H1 (cell line): ENCODE results near the gene OSGEPL1. TPM values are rescaled to one million over a fixed set of nuclear protein-coding genes. Genes with fewer than 3 reads are reported as not detected.

ENCODE experiments used
- CTCF ChIA-PET: fragments of 300-600 bp; sonication (Branson Sonifier 250); formaldehyde crosslinking; loops from one replicate; lab custom pipeline; 2021; ENCODE audit not compliant: partially characterized antibody; lab: Charles Lee
- POLR2A ChIA-PET: fragments of 300-600 bp; sonication (Branson Sonifier 250); formaldehyde crosslinking; loops from one replicate; lab custom pipeline; 2021; ENCODE audit warnings: inconsistent platforms; ENCODE audit not compliant: partially characterized antibody; lab: Charles Lee
- DNase-seq, 2 experiments: peaks; one replicate each; pipeline versions ENCODE4 v3.0.0 to v3.0.0-alpha.2; 2010 to 2022; ENCODE audit warnings: low spot score in 2 of 2, low read depth in 1 of 2, mixed read lengths in 1 of 2
- FAIRE-seq: peaks from 2 replicates; lab custom pipeline; 2011; peaks lifted over from hg19 to GRCh38; lab: Jason Lieb, UNC
- H2AFZ ChIP-seq: 2 replicates; pipeline ENCODE4 v1.8.1; 2012; ENCODE audit warnings: low read length, inconsistent platforms
- H2AK5ac ChIP-seq: 2 replicates; pipeline ENCODE4 v1.6.1; 2013; ENCODE audit warnings: low read depth, low read length
- H2BK120ac ChIP-seq: replicated peaks from 2 replicates; pipeline ENCODE3; 2013; ENCODE audit warnings: low read depth, low read length, inconsistent platforms
- H2BK12ac ChIP-seq: 2 replicates; pipeline ENCODE4 v1.6.1; 2013; ENCODE audit warnings: low read depth, low read length
- H2BK15ac ChIP-seq: 2 replicates; pipeline ENCODE4 v1.6.1; 2013; ENCODE audit warnings: low read length
- H2BK20ac ChIP-seq: 2 replicates; pipeline ENCODE4 v1.6.1; 2013; ENCODE audit warnings: low read length
- H2BK5ac ChIP-seq: 2 replicates; pipeline ENCODE4 v1.6.1; 2013; ENCODE audit warnings: low read depth, low read length
- H3K14ac ChIP-seq: 2 replicates; pipeline ENCODE4 v1.6.1; 2013; ENCODE audit warnings: inconsistent platforms; ENCODE audit not compliant: insufficient read length
- H3K18ac ChIP-seq: 2 replicates; pipeline ENCODE4 v1.6.1; 2013; ENCODE audit warnings: low read length; ENCODE audit errors: extremely low read depth
- H3K23ac ChIP-seq: 2 replicates; pipeline ENCODE4 v1.6.1; 2013; ENCODE audit warnings: inconsistent platforms; ENCODE audit not compliant: insufficient read length
- H3K23me2 ChIP-seq: 2 replicates; pipeline ENCODE4 v1.6.1; 2013; ENCODE audit warnings: low read depth, low read length
- H3K27ac ChIP-seq: 2 replicates; pipeline ENCODE4 v1.6.1; 2011; ENCODE audit warnings: low read depth, low read length, inconsistent platforms
- H3K27me3 ChIP-seq, 4 experiments: replicated peaks in 1 of 4; 1 replicate in 1 of 4; 2 replicates in 3 of 4; pipeline versions ENCODE4 v1.6.1 to v1.8.1; 2011 to 2013; ENCODE audit warnings: low read length in 3 of 4, mild to moderate bottlenecking in 3 of 4, inconsistent platforms in 2 of 4, mixed read lengths in 2 of 4, moderate library complexity in 1 of 4; ENCODE audit not compliant: control insufficient read depth in 3 of 4, insufficient read depth in 3 of 4; ENCODE audit errors: extremely low read depth in 1 of 4
- H3K36me3 ChIP-seq, 4 experiments: 2 replicates each; pipeline versions ENCODE4 v1.6.1 to v1.8.1; 2011 to 2013; ENCODE audit warnings: mild to moderate bottlenecking in 4 of 4, low read length in 3 of 4, moderate library complexity in 2 of 4, control low read depth in 1 of 4, inconsistent platforms in 1 of 4; ENCODE audit not compliant: insufficient read depth in 4 of 4, control insufficient read depth in 2 of 4
- H3K4ac ChIP-seq: replicated peaks from 2 replicates; pipeline ENCODE3; 2013; ENCODE audit warnings: low read length, low read depth, mixed read lengths, inconsistent platforms; ENCODE audit not compliant: insufficient read length
- H3K4me1 ChIP-seq, 4 experiments: replicated peaks in 1 of 4; 1 replicate in 1 of 4; 2 replicates in 3 of 4; pipeline versions ENCODE4 v1.6.1 to v1.8.1; 2011 to 2013; ENCODE audit warnings: low read length in 3 of 4, inconsistent platforms in 2 of 4, mixed read lengths in 1 of 4; ENCODE audit not compliant: insufficient read depth in 4 of 4, control insufficient read depth in 3 of 4
- H3K4me2 ChIP-seq, 2 experiments: 2 replicates each; pipeline versions ENCODE4 v1.6.1 to v1.8.1; 2011 to 2013; ENCODE audit warnings: low read depth in 2 of 2, low read length in 2 of 2, control low read depth in 1 of 2, inconsistent platforms in 1 of 2, mild to moderate bottlenecking in 1 of 2; ENCODE audit not compliant: insufficient read depth in 1 of 2
- H3K4me3 ChIP-seq, 4 experiments: fragments of 200-600, 300-600 bp in 1 of 4; sonication (generic), shearing (Covaris generic), sonication (Bioruptor Twin) in 1 of 4; 2 replicates each; pipeline versions ENCODE4 v1.5.1 to v1.8.1; 2011 to 2016; ENCODE audit warnings: low read length in 4 of 4, low read depth in 3 of 4, control low read depth in 2 of 4, inconsistent platforms in 2 of 4, mild to moderate bottlenecking in 2 of 4, mixed read lengths in 1 of 4, moderate library complexity in 1 of 4; ENCODE audit not compliant: insufficient read depth in 2 of 4; ENCODE audit errors: extremely low read depth in 1 of 4
- H3K56ac ChIP-seq: replicated peaks from 2 replicates; pipeline ENCODE3; 2013; ENCODE audit warnings: low read depth, mild to moderate bottlenecking, mixed read lengths, low read length, inconsistent platforms; ENCODE audit not compliant: insufficient read length
- H3K79me1 ChIP-seq: 2 replicates; pipeline ENCODE4 v1.6.1; 2013; ENCODE audit warnings: low read depth, low read length, control low read depth
- H3K79me2 ChIP-seq, 2 experiments: 2 replicates each; pipeline versions ENCODE4 v1.6.1 to v1.8.1; 2012 to 2013; ENCODE audit warnings: low read length in 2 of 2, mild to moderate bottlenecking in 2 of 2, inconsistent platforms in 1 of 2; ENCODE audit not compliant: insufficient read depth in 2 of 2, control insufficient read depth in 1 of 2
- H3K9ac ChIP-seq, 4 experiments: replicated peaks in 1 of 4; 1 replicate in 1 of 4; 2 replicates in 3 of 4; pipeline versions ENCODE4 v1.6.1 to v1.8.1; 2011 to 2013; ENCODE audit warnings: low read depth in 3 of 4, low read length in 3 of 4, control low read depth in 2 of 4, mild to moderate bottlenecking in 2 of 4, moderate library complexity in 2 of 4, inconsistent platforms in 1 of 4; ENCODE audit errors: extremely low read depth in 1 of 4
- H3K9me3 ChIP-seq, 2 experiments: 2 replicates each; pipeline versions ENCODE4 v1.6.1 to v1.8.1; 2012 to 2013; ENCODE audit warnings: mild to moderate bottlenecking in 2 of 2, moderate library complexity in 2 of 2, control low read depth in 1 of 2, inconsistent platforms in 1 of 2, low read depth in 1 of 2, low read length in 1 of 2, mixed read lengths in 1 of 2; ENCODE audit not compliant: insufficient read depth in 2 of 2
- H4K20me1 ChIP-seq, 2 experiments: replicated peaks in 1 of 2; 2 replicates each; pipeline versions ENCODE3 to v1.8.1; 2011 to 2013; ENCODE audit warnings: inconsistent platforms in 2 of 2, low read length in 2 of 2, mild to moderate bottlenecking in 1 of 2; ENCODE audit not compliant: insufficient read depth in 2 of 2, control insufficient read depth in 1 of 2
- H4K5ac ChIP-seq: 2 replicates; pipeline ENCODE4 v1.6.1; 2013; ENCODE audit warnings: low read length, low read depth, mixed read lengths, inconsistent platforms; ENCODE audit not compliant: insufficient read length
- H4K8ac ChIP-seq: 2 replicates; pipeline ENCODE4 v1.8.0; 2013; ENCODE audit warnings: mild to moderate bottlenecking, moderate library complexity, low read length, inconsistent platforms; ENCODE audit not compliant: insufficient read depth; ENCODE audit errors: extremely low read depth
- H4K91ac ChIP-seq: replicated peaks from 2 replicates; pipeline ENCODE3; 2013; ENCODE audit warnings: low read length, mixed read lengths, inconsistent platforms; ENCODE audit not compliant: insufficient read length
- BACH1 ChIP-seq: IDR thresholded peaks from 2 replicates; pipeline ENCODE4 v1.6.1; 2012; ENCODE audit warnings: low read length, improper control_type of control experiment
- EGR1 ChIP-seq: IDR thresholded peaks from 2 replicates; pipeline ENCODE4 v1.6.1; 2011; ENCODE audit warnings: low read depth, low read length, borderline replicate concordance
- RBBP5 ChIP-seq: IDR thresholded peaks from 2 replicates; pipeline ENCODE4 v1.7.1; 2012; ENCODE audit warnings: low read depth, mild to moderate bottlenecking, inconsistent platforms, low read length, moderate library complexity, borderline replicate concordance
- SAP30 ChIP-seq: fragments of 300-600 bp; sonication (generic); IDR thresholded peaks from 2 replicates; pipeline ENCODE4 v1.7.1; 2012; ENCODE audit warnings: low read length, moderate library complexity, mild to moderate bottlenecking, inconsistent platforms; ENCODE audit not compliant: insufficient read depth, insufficient replicate concordance
- SIX5 ChIP-seq: IDR thresholded peaks from 2 replicates; pipeline ENCODE4 v1.6.1; 2011; ENCODE audit warnings: mild to moderate bottlenecking, low read depth, low read length
- SP2 ChIP-seq: IDR thresholded peaks from 2 replicates; pipeline ENCODE4 v1.6.1; 2012; ENCODE audit warnings: mild to moderate bottlenecking, low read length, inconsistent platforms
- SP4 ChIP-seq: IDR thresholded peaks from 2 replicates; pipeline ENCODE4 v1.6.1; 2012; ENCODE audit warnings: low read length, inconsistent platforms
- SUZ12 ChIP-seq: fragments of 200-600 bp; sonication (generic); IDR thresholded peaks from 2 replicates; pipeline ENCODE4 v1.6.1; 2012; ENCODE audit warnings: mild to moderate bottlenecking, inconsistent platforms, low read length, moderate library complexity, mixed read lengths
- TAF1 ChIP-seq: IDR thresholded peaks from 2 replicates; pipeline ENCODE4 v1.6.1; 2011; ENCODE audit warnings: mild to moderate bottlenecking, low read depth, low read length
- TEAD4 ChIP-seq: IDR thresholded peaks from 2 replicates; pipeline ENCODE4 v1.6.1; 2012; ENCODE audit warnings: low read depth, low read length, inconsistent platforms, mixed read lengths
- WGBS, 2 experiments: shearing (Covaris generic) in 1 of 2; methylation state at CpG; one replicate each; pipeline versions ENCODE4 v1.1.6 to v1.1.7; 2013 to 2015; ENCODE audit warnings: low lambda C conversion rate in 2 of 2, mixed read lengths in 2 of 2, inconsistent platforms in 1 of 2, low coverage in 1 of 2, missing lambda C conversion rate in 1 of 2; ENCODE audit not compliant: insufficient replicate concordance in 2 of 2, insufficient coverage in 1 of 2, insufficient read length in 1 of 2; ENCODE audit errors: extremely low coverage in 1 of 2, missing lambda C conversion rate in 1 of 2; 5-methylcytosine and 5-hydroxymethylcytosine counted together
- polyA plus RNA-seq, 7 experiments: library from polyadenylated mRNA; depleted of rRNA in 3 of 7; stranded (reverse) in 5 of 7; unstranded in 2 of 7; fragments of >200 nt in 5 of 7; fragments of 200-250 nt in 2 of 7; gene quantifications; 1 replicate in 5 of 7; 2 replicates in 1 of 7; 4 replicates in 1 of 7; pipeline versions ENCODE4 v1.2.1 to v1.2.3, GENCODE V29; 2011 to 2013; ENCODE audit warnings: missing spikeins in 2 of 7, mixed read lengths in 2 of 7
- total RNA-seq: library from RNA; stranded (reverse); fragmentation: NEBNext Ultra II Directional; extraction: Animal tissue kit (Norgen Biotek cat#: 25700); gene quantifications from 2 replicates; pipeline ENCODE4 v1.2.1, GENCODE V29; 2021
- TF ChIP-seq, protein P1 (sequence below): IDR thresholded peaks from 2 replicates; pipeline ENCODE4 v1.6.1; 2012; ENCODE audit warnings: low read length, inconsistent platforms

OSGEPL1 gene
- total and polyA plus RNA-seq, 2 of the 8 experiments (the other 6 are each of a cell fraction or from before 2014, with no cell fraction given): 7.1 to 15.7 TPM

DNA sequence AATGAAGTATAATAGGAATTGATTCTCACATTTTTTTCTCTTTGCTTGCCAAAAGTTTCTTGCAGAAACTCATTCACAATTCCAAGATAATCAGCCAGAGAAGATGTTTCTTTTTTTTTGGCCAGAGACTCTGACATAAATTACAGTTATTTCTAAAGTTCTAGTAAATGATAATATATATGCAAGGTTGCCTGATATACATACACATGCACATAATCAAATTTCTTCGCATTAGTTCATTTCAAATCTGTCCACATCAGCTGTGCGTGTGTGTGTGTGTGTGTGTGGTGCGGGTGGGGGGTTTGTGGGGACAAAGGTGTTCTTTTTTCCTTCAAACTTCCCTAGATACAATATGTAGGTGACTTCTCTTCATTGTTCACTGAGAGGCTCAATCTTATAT is 33.2 kb downstream of the OSGEPL1 start:
- no peak overlapping the region for H4K8ac ChIP-seq
- H3K23ac ChIP-seq: no peak overlapping the region
- no peak overlapping the region for H3K14ac ChIP-seq
- H3K4me3 ChIP-seq: no peak overlapping the region
- FAIRE-seq: no peak
- no peak overlapping the region for H2BK5ac ChIP-seq
- no peaks in the 10 kb centered on the region for H4K20me1 ChIP-seq
- H3K79me1 ChIP-seq: no peaks in the 10 kb centered on the region
- H3K79me2 ChIP-seq: no peaks in the 10 kb centered on the region
- H2AK5ac ChIP-seq: no peak overlapping the region
- H4K91ac ChIP-seq: no peak overlapping the region
- no peak overlapping the region for H3K9ac ChIP-seq
- H3K36me3 ChIP-seq: no peaks in the 10 kb centered on the region
- H2BK120ac ChIP-seq: no peak overlapping the region
- no peak overlapping the region for H3K4me2 ChIP-seq
- ChIA-PET CTCF (interaction anchor here (0.9 kb wide), 1 partner anchor 26 kb away, joined by 3 read pairs; no protein-coding TSS in a partner anchor), POLR2A (interaction anchor here (0.7 kb wide), 1 partner anchor 217 kb away, joined by 3 read pairs; no protein-coding TSS in a partner anchor)
- no peak overlapping the region for H3K56ac ChIP-seq
- no peaks in the 10 kb centered on the region for H3K9me3 ChIP-seq
- H3K23me2 ChIP-seq: no peaks in the 10 kb centered on the region; the same call in 1 of the 2 replicates
- H4K5ac ChIP-seq: no peak overlapping the region
- no peak overlapping the region for H2AFZ ChIP-seq
- H2BK20ac ChIP-seq: no peak overlapping the region
- DNase-seq: no peak
- H3K27ac ChIP-seq: no peak overlapping the region
- H3K4me1 ChIP-seq: no peaks in the 10 kb centered on the region
- H3K18ac ChIP-seq: no peak overlapping the region
- TF ChIP-seq EGR1 (no peak), BACH1 (no peak), RBBP5 (no peak), SP4 (no peak), TAF1 (no peak), TEAD4 (no peak), SIX5 (no peak), SAP30 (no peak), SP2 (no peak), SUZ12 (no peak)
- TF ChIP-seq, protein P1, sequence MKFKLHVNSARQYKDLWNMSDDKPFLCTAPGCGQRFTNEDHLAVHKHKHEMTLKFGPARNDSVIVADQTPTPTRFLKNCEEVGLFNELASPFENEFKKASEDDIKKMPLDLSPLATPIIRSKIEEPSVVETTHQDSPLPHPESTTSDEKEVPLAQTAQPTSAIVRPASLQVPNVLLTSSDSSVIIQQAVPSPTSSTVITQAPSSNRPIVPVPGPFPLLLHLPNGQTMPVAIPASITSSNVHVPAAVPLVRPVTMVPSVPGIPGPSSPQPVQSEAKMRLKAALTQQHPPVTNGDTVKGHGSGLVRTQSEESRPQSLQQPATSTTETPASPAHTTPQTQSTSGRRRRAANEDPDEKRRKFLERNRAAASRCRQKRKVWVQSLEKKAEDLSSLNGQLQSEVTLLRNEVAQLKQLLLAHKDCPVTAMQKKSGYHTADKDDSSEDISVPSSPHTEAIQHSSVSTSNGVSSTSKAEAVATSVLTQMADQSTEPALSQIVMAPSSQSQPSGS: no peak
- H3K4ac ChIP-seq: no peak overlapping the region
- H3K27me3 ChIP-seq: no peaks in the 10 kb centered on the region
- H2BK15ac ChIP-seq: no peak overlapping the region
- no peak overlapping the region for H2BK12ac ChIP-seq
- 67% methylated on average over 3 of the region's 3 CpGs; no CpG with 5 or more reads in 1 of the 2 experiments for WGBS, 2 experiments
